HG02840 (cell line): ENCODE measurements around the gene PEX3.
A peak's percentile ranks its signal among the peaks of the same experiment; 100 is the strongest.

Experiments
- ATAC-seq: cut with Tn5 transposase; IDR thresholded peaks from one replicate; pipeline ENCODE4 v1.9.1; 2021; ENCODE audit warnings: mild to moderate bottlenecking, moderate library complexity, moderate number of reproducible peaks; ENCODE audit not compliant: unreplicated experiment, low FRiP score

PEX3 gene, protein sequence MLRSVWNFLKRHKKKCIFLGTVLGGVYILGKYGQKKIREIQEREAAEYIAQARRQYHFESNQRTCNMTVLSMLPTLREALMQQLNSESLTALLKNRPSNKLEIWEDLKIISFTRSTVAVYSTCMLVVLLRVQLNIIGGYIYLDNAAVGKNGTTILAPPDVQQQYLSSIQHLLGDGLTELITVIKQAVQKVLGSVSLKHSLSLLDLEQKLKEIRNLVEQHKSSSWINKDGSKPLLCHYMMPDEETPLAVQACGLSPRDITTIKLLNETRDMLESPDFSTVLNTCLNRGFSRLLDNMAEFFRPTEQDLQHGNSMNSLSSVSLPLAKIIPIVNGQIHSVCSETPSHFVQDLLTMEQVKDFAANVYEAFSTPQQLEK

DNA sequence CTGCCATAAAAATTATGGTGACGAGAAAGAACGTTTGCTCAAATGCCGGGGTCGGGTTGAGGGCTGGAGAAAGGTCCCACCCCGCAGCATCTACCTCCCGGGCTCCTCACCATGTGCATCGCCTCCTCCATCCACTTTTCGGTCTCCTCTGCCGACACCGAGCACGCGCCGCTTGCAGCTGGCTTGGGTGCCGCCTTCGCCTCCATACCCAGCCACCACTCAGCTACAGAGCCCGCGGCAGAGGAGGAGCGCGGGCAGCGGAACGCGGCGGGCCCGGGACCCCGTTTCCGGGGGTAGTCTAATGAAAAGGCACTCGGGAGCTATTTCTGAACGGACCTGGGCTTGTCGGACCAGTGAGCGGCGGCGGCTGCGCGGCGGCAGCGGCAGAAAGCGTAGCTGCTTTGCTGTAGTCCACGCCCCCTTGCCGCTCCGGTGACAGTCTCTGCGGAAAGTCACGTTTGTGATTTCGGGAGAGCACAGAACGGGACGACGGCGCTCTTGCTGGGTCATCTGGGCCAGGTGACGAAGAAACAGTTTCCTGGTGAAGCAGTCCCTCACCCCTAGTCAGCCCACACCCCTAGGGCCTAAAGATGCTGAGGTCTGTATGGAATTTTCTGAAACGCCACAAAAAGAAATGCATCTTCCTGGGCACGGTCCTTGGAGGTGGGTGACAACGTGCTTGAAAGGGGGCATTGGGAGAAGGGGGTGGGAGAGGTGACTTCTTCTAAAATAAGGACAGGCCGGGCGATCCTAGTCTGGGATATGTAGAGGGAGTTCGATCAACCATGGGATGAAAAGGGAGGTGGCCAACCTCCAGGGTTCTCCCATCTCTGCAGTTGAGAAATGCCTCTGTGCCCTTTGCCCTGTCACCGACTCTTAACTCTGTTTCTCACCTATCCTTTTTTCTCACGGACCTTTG lies at the start of gene PEX3, which contains the start of gene ADAT2:
PEX3 (plus strand) TSS at position 353 of the 919 bp plus-strand sequence; CDS start at position 591, 238 bp downstream.
ADAT2 (minus strand) TSS at position 243 of the 919 bp plus-strand sequence; CDS start at position 206, 37 bp downstream.
- ATAC-seq: peak; percentile 98

- no peak for ATAC-seq
These were observed 49.5 kb upstream of the PEX3 start for GRCh38 chr6:143401068-143401446.

DNA sequence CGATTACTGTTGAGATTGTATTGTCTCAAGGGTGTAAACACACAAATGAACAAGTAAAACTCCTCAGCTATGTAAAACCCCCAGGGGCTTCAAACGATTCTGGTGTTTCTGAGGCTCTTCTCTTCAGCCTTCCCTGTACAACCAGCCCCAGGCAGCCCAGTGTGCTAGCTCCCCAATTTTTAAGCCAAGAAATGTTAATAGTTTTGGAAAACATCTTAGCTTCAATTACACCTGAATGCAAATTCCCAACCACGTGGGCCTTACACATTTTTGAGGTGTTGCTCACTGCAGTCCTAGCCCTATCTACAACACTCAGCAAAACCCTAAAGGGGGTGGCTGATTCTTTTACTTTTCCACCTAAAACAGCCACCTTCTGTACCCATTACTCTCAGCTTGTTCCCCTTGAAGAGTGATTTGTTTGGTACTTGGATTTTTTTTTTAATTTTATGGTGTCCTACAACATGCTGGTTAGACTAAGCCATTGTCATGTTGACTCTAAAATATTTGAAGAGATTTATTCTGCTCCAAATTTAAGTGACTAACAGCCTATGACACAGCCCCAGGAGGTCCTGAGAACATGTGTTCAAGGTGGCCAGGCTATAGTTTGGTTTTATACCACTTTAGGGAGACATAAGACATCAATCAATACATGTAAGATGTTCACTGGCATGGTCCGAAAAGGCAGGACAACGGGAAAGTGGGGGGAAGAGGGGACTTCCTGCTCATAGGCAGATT lies 48.8 kb upstream of the PEX3 start:
- no peak for ATAC-seq

- ATAC-seq: no peak
These were observed 47.8 kb upstream of the PEX3 start for GRCh38 chr6:143402721-143403336.

- ATAC-seq: no peak
These were observed 45.0 kb upstream of the PEX3 start for GRCh38 chr6:143405373-143406154.

DNA sequence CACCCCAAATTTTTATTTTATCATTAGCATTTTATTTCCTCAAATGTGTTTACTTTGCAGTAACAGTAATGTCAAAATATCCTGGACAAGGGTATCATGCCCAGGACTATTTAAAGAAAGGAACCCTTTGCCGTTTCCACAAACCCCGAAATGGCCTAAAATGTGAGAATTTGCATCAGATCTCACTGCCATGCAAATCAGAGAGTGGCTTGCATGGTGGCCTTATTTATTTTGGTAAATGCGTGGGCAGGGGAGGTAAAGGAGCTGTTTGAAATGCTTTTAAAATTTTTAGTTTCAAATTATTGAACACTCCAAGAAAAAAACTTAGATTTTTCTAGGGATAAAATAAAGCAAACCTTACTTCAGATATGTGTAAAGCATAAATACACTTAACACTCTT lies 43.9 kb upstream of the PEX3 start:
- no peak for ATAC-seq

GRCh38 chr6:143408151-143408786 lies 42.3 kb upstream of the PEX3 start:
- ATAC-seq: no peak

DNA sequence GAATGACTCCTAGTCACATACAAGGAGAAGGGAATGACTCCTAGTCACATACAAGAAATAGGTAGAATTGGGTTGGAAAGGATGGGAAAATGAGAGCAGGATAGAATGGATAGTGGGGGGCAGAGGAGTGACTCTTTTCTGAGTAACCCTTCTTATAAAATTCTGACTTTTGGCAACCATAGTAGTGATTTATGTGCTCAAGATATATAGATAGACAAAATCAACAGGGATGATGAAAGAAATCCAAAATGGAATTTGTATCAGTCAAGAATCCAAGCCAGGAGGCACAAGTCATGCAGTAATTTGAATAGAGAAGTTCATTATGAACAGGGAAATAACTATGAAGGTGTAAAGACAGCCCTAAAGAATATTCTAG lies 41.8 kb upstream of the PEX3 start:
- no peak for ATAC-seq

DNA sequence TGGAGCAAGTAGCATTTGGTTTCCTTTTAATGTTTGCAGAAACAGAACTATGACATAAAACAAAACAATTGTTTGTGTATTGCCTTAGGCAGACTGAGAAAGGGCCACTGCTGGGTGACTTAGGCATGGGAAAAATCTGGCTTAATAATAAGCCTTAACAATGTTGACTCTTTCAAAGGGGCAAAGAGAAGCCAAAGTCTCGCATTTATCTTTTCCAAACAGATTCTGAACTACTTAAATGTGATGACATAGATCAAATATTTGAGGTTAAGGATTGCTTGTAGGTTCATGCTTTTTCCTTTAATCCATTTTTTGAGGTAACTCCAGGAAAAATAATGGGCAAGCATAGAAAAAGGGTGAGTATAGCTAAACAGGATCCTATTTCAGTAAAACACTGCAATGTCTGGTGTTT lies 39.7 kb upstream of the PEX3 start:
- no peak for ATAC-seq

GRCh38 chr6:143414769-143415168 lies 35.8 kb upstream of the PEX3 start:
- no peak for ATAC-seq

DNA sequence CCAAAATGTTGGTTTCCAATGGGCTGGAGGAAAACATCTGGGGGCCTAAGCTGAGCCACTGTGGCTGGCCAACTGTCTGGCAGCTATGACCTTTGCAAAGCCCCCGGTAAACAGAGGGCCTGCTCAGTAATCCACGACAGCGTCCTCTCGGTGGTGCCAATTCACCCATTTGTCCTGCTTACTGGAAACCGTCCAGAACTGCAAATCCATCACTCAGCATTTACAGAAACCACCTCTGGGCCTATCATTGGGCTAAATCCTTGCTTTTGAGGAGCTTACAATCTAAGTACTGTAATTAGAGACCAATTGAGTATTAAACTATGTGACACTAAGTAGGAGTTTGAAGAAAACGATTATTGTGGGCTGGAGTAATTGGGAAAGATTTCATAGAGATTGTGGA lies 31.1 kb upstream of the PEX3 start:
- no peak for ATAC-seq

DNA sequence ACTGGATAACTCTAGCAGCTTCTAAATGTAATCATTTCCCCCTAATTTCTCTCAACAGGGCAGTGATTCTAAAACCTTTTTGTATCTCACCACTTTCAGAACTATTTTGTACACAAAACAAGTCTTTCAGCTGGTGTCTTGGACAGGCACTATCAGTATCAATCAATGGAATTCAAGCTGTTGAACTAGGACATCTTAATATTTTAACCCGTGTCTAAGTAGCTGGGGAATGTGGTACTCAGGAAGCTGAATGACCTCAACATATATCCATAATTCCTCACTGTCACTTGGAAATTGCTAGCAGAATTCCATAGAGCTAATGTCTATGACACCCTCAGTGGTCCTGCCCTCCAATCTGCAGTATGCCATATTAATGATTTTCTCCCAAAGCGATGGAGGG lies 24.6 kb upstream of the PEX3 start:
- ATAC-seq: no peak

- ATAC-seq: peak; percentile 100
These were observed 23.3 kb upstream of the PEX3 start for GRCh38 chr6:143427109-143427817.

- no peak for ATAC-seq
These were observed 20.6 kb upstream of the PEX3 start for GRCh38 chr6:143429970-143430369.

- ATAC-seq: no peak
These were observed 19.4 kb upstream of the PEX3 start for GRCh38 chr6:143431226-143431625.

GRCh38 chr6:143432588-143432987 lies 18.0 kb upstream of the PEX3 start:
- no peak for ATAC-seq

DNA sequence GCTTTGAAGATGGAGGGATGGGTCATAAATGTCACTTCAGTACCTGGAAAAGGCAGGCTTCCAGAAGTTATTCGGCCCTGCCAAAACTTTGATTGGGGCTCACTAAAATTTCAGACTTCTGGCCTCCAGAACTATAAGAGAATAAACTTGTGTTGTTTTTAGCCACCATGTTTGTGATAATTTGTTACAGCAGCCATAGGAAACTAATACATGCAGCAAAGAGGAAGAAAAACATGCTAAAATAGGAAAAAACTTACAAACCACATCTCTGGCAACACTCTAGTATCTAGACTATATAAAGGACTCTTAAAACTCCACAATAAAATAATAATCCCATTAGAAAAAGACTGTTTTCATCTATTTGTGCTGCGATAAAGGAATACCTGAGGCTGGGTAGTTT lies 9.6 kb upstream of the PEX3 start:
- no peak for ATAC-seq
